HT1080 (cell line): Measurements from ENCODE around the gene TMED1. TPM values are rescaled to one million over a fixed set of nuclear protein-coding genes. Genes with fewer than 3 reads are reported as not detected.

ENCODE experiments used
- small RNA-seq: library from RNA; depleted of rRNA; stranded (forward); fragments of <200 nt; gene quantifications from one replicate; pipeline ENCODE3, GENCODE V24; 2014
- total RNA-seq: library from RNA; depleted of rRNA; stranded (reverse); fragments of >200 nt; shearing (Covaris generic); gene quantifications from 2 replicates; pipeline ENCODE4 v1.2.3, GENCODE V29; 2014; rRNA removed

The TMED1 gene
- total RNA-seq, 1 experiment from 2014 or later = 49.2 TPM

Small RNAs within 50 kb of the gene (small RNA-seq; reads per million reads assigned to genes)
- 0.07 reads per million for gene MIR199A1
- gene MIR6793 = not detected

Other genes starting within 250 kb of the TMED1 start
- gene AP1M2, start 248.9 kb downstream of the TMED1 start, total RNA-seq = 5.8 and 8.6 TPM in 2 replicates
- gene SLC44A2, start 210.7 kb downstream of the TMED1 start, total RNA-seq = 1.6 and 1.8 TPM in 2 replicates
- gene ILF3, start 181.9 kb downstream of the TMED1 start, total RNA-seq = 169 and 184 TPM in 2 replicates
- gene QTRT1, start 134.8 kb downstream of the TMED1 start, total RNA-seq = 41.2 and 42.2 TPM in 2 replicates
- gene DNM2, start 118.1 kb downstream of the TMED1 start, total RNA-seq = 54.9 and 68.0 TPM in 2 replicates
- gene C19orf38, start 12.2 kb upstream of the TMED1 start, total RNA-seq = not detected in 2 replicates
- gene CARM1, start 35.3 kb upstream of the TMED1 start, total RNA-seq = 33.8 and 47.1 TPM in 2 replicates
- gene YIPF2, start 92.4 kb upstream of the TMED1 start, total RNA-seq = 62.6 and 65.3 TPM in 2 replicates
- 32.1 and 35.2 TPM in 2 replicates for gene TIMM29, start 92.6 kb upstream of the TMED1 start, total RNA-seq
- gene SMARCA4, start 124.8 kb upstream of the TMED1 start, total RNA-seq = 96.3 and 106 TPM in 2 replicates